SK-N-SH (cell line): ENCODE data around the gene XPOT. TPM values are rescaled to one million over a fixed set of nuclear protein-coding genes. Genes with fewer than 3 reads are reported as not detected.

Source experiments
- CTCF ChIA-PET: fragments of 300-600, 350-600 bp; formaldehyde crosslinking; extraction: SDS; loops from one replicate; lab custom pipeline; 2021; lab: Yijun Ruan, JAX
- POLR2A ChIA-PET: fragments of 350-600 bp; sonication (Branson Sonifier 250); formaldehyde crosslinking; extraction: SDS; loops from one replicate; lab custom pipeline; 2020; ENCODE audit warnings: antibody characterized with exemption, inconsistent platforms; lab: Yijun Ruan, JAX
- DNase-seq: peaks from one replicate; pipeline ENCODE4 v3.0.0; 2012
- H2AFZ ChIP-seq: fragments of 200-600 bp; sonication (generic); 2 replicates; pipeline ENCODE4 v1.8.1; 2016; ENCODE audit warnings: antibody characterized with exemption, mild to moderate bottlenecking, low read depth
- H3F3A ChIP-seq: fragments of 200-600 bp; sonication (generic); replicated peaks from 2 replicates; pipeline ENCODE3; 2016; ENCODE audit warnings: antibody characterized with exemption, mild to moderate bottlenecking; ENCODE audit not compliant: insufficient read depth
- H3K27ac ChIP-seq, 2 experiments: fragments of 200-500 bp in 1 of 2; fragments of 200-600 bp in 1 of 2; sonication (Bioruptor generic) in 1 of 2; sonication (generic), shearing (Covaris generic) in 1 of 2; 2 replicates each; pipeline versions ENCODE4 v1.5.1 to v1.6.1; 2014 to 2016; ENCODE audit warnings: low read depth in 2 of 2, inconsistent platforms in 1 of 2, low read length in 1 of 2, mild to moderate bottlenecking in 1 of 2, mixed read lengths in 1 of 2
- H3K27me3 ChIP-seq: fragments of 200-600 bp; sonication (generic), shearing (Covaris generic); 2 replicates; pipeline ENCODE4 v1.6.1; 2016; ENCODE audit warnings: mixed run types; ENCODE audit not compliant: insufficient read depth
- H3K36me3 ChIP-seq, 2 experiments: fragments of 200-500 bp in 1 of 2; fragments of 200-600 bp in 1 of 2; sonication (Bioruptor generic) in 1 of 2; sonication (generic) in 1 of 2; replicated peaks in 1 of 2; 2 replicates each; pipeline versions ENCODE3 to v1.5.1; 2014 to 2016; ENCODE audit warnings: low read length in 1 of 2, mild to moderate bottlenecking in 1 of 2; ENCODE audit not compliant: insufficient read depth in 2 of 2, control insufficient read depth in 1 of 2
- H3K4me1 ChIP-seq, 2 experiments: fragments of 200-500 bp in 1 of 2; fragments of 200-600 bp in 1 of 2; sonication (Bioruptor generic) in 1 of 2; sonication (generic), shearing (Covaris generic) in 1 of 2; 2 replicates each; pipeline versions ENCODE4 v1.5.1 to v1.6.1; 2014 to 2016; ENCODE audit warnings: low read depth in 1 of 2, low read length in 1 of 2, mixed run types in 1 of 2; ENCODE audit not compliant: insufficient read depth in 2 of 2, control insufficient read depth in 1 of 2
- H3K4me2 ChIP-seq: fragments of 200-600 bp; sonication (generic), shearing (Covaris generic); 2 replicates; pipeline ENCODE4 v1.6.1; 2017; ENCODE audit warnings: mixed run types
- H3K4me3 ChIP-seq, 2 experiments: fragments of 200-500 bp in 1 of 2; fragments of 200-600 bp in 1 of 2; sonication (Bioruptor generic) in 1 of 2; sonication (generic), shearing (Covaris generic) in 1 of 2; 2 replicates each; pipeline versions ENCODE4 v1.5.1 to v1.8.1; 2014 to 2016; ENCODE audit warnings: low read depth in 2 of 2, inconsistent platforms in 1 of 2, low read length in 1 of 2, mild to moderate bottlenecking in 1 of 2, mixed read lengths in 1 of 2, moderate library complexity in 1 of 2
- H3K79me2 ChIP-seq: fragments of 200-600 bp; sonication (generic); 2 replicates; pipeline ENCODE4 v1.8.1; 2017; ENCODE audit warnings: mild to moderate bottlenecking; ENCODE audit not compliant: insufficient read depth
- H3K9ac ChIP-seq: fragments of 200-600 bp; sonication (generic); 2 replicates; pipeline ENCODE4 v1.6.1; 2017; ENCODE audit warnings: mixed run types
- H3K9me2 ChIP-seq: fragments of 200-600 bp; sonication (generic); 2 replicates; pipeline ENCODE4 v1.6.1; 2017; ENCODE audit warnings: mixed run types
- H3K9me3 ChIP-seq: fragments of 200-600 bp; sonication (generic); 2 replicates; pipeline ENCODE4 v1.6.1; 2017; ENCODE audit warnings: mixed run types, mild to moderate bottlenecking, moderate library complexity
- H4K20me1 ChIP-seq: fragments of 200-600 bp; sonication (generic); 2 replicates; pipeline ENCODE4 v1.6.1; 2017; ENCODE audit warnings: mild to moderate bottlenecking, mixed run types; ENCODE audit not compliant: insufficient read depth
- CHD2 ChIP-seq: fragments of 150-350 bp; IDR thresholded peaks from 2 replicates; pipeline ENCODE4 v1.6.1; 2018; ENCODE audit warnings: low read length; ENCODE audit not compliant: partially characterized antibody
- CTCF ChIP-seq: fragments of 200-600 bp; sonication (generic); IDR thresholded peaks from 2 replicates; pipeline ENCODE4 v1.6.1; 2017; ENCODE audit warnings: antibody characterized with exemption, mild to moderate bottlenecking, moderate library complexity
- ELF1 ChIP-seq: IDR thresholded peaks from 2 replicates; pipeline ENCODE4 v1.4.0; 2012
- EP300 ChIP-seq, 2 experiments: IDR thresholded peaks; 2 replicates each; pipeline versions ENCODE4 v1.4.0 to v1.6.1; 2012; ENCODE audit warnings: borderline replicate concordance in 1 of 2, low read depth in 1 of 2, low read length in 1 of 2
- EZH2phosphoT487 ChIP-seq: fragments of 200-600 bp; sonication (generic); IDR thresholded peaks from 2 replicates; pipeline ENCODE4 v1.6.1; 2017; ENCODE audit warnings: low read depth, mixed run types, mild to moderate bottlenecking, antibody characterized with exemption, moderate library complexity, borderline replicate concordance
- FOSL2 ChIP-seq: IDR thresholded peaks from 2 replicates; pipeline ENCODE4 v1.4.0; 2012; ENCODE audit warnings: low read depth, mild to moderate bottlenecking, moderate library complexity, borderline replicate concordance
- FOXJ3 ChIP-seq: sonication (generic); formaldehyde crosslinking; IDR thresholded peaks from 2 replicates; pipeline ENCODE4 v1.5.1; 2020; ENCODE audit warnings: mild to moderate bottlenecking, missing genetic modification reagents
- FOXM1 ChIP-seq: IDR thresholded peaks from 2 replicates; pipeline ENCODE4 v1.4.0; 2012; ENCODE audit warnings: low read depth, mild to moderate bottlenecking
- GABPA ChIP-seq: IDR thresholded peaks from 2 replicates; pipeline ENCODE4 v1.4.0; 2012; ENCODE audit warnings: low read depth, mild to moderate bottlenecking
- JUND ChIP-seq: IDR thresholded peaks from 2 replicates; pipeline ENCODE4 v1.4.0; 2012
- MEF2A ChIP-seq: IDR thresholded peaks from 2 replicates; pipeline ENCODE4 v1.4.0; 2012; ENCODE audit warnings: low read depth, borderline replicate concordance
- MXI1 ChIP-seq: IDR thresholded peaks from 2 replicates; pipeline ENCODE4 v1.6.1; 2012; ENCODE audit warnings: mild to moderate bottlenecking, low read depth, low read length, improper control_type of control experiment
- NFIC ChIP-seq: IDR thresholded peaks from 2 replicates; pipeline ENCODE4 v1.4.0; 2012; ENCODE audit warnings: borderline replicate concordance
- NRF1 ChIP-seq: IDR thresholded peaks from 2 replicates; pipeline ENCODE4 v1.6.1; 2012; ENCODE audit warnings: low read depth, mild to moderate bottlenecking, low read length
- POLR2AphosphoS5 ChIP-seq: IDR thresholded peaks from 2 replicates; pipeline ENCODE4 v1.6.1; 2012; ENCODE audit warnings: low read depth, low read length
- RAD21 ChIP-seq: IDR thresholded peaks from 2 replicates; pipeline ENCODE4 v1.6.1; 2012; ENCODE audit warnings: mild to moderate bottlenecking, low read length
- RCOR1 ChIP-seq: fragments of 150-350 bp; IDR thresholded peaks from 2 replicates; pipeline ENCODE4 v1.6.1; 2017; ENCODE audit warnings: antibody characterized with exemption, low read length
- REST ChIP-seq: IDR thresholded peaks from 2 replicates; pipeline ENCODE4 v1.6.1; 2012; ENCODE audit warnings: mild to moderate bottlenecking, low read depth, low read length, moderate library complexity
- RXRA ChIP-seq: IDR thresholded peaks from 2 replicates; pipeline ENCODE4 v1.4.0; 2012; ENCODE audit warnings: low read depth, mild to moderate bottlenecking, borderline replicate concordance
- SIN3A ChIP-seq: IDR thresholded peaks from 2 replicates; pipeline ENCODE4 v1.6.1; 2012; ENCODE audit warnings: low read depth, mild to moderate bottlenecking, low read length, moderate library complexity, borderline replicate concordance
- SMC3 ChIP-seq: IDR thresholded peaks from 2 replicates; pipeline ENCODE4 v1.6.1; 2012; ENCODE audit warnings: low read depth, low read length, improper control_type of control experiment
- TCF12 ChIP-seq: IDR thresholded peaks from 2 replicates; pipeline ENCODE4 v1.4.0; 2012
- TEAD4 ChIP-seq: IDR thresholded peaks from 2 replicates; pipeline ENCODE4 v1.4.0; 2012; ENCODE audit warnings: mild to moderate bottlenecking, borderline replicate concordance; ENCODE audit not compliant: insufficient read depth
- USF1 ChIP-seq: IDR thresholded peaks from 2 replicates; pipeline ENCODE4 v1.4.0; 2012; ENCODE audit warnings: low read depth, borderline replicate concordance
- YY1 ChIP-seq: IDR thresholded peaks from 2 replicates; pipeline ENCODE4 v1.4.0; 2012; ENCODE audit warnings: low read depth, mild to moderate bottlenecking
- WGBS: methylation state at CpG from one replicate; pipeline ENCODE4 v1.1.6; 2017; ENCODE audit warnings: low lambda C conversion rate; 5-methylcytosine and 5-hydroxymethylcytosine counted together
- polyA plus RNA-seq, 3 experiments: library from polyadenylated mRNA; depleted of rRNA; stranded (reverse); fragments of >200 nt; gene quantifications; 2 replicates each; pipeline ENCODE4 v1.2.3, GENCODE V29; 2012
- TF ChIP-seq, protein P1 (sequence below): fragments of 150-350 bp; IDR thresholded peaks from 2 replicates; pipeline ENCODE4 v1.6.1; 2017; ENCODE audit warnings: antibody characterized with exemption, low read length, low read depth, borderline replicate concordance
- TF ChIP-seq, protein P2 (sequence below): IDR thresholded peaks from 2 replicates; pipeline ENCODE4 v1.4.0; 2012; ENCODE audit warnings: low read depth
- TF ChIP-seq, protein P3 (sequence below): fragments of 150-350 bp; IDR thresholded peaks from 2 replicates; pipeline ENCODE4 v1.6.1; 2016; ENCODE audit warnings: mild to moderate bottlenecking, low read depth, low read length

Gene XPOT
- polyA plus RNA-seq, 1 of the 3 experiments (the other 2 are of a cell fraction): 25.6 TPM

GRCh38 chr12:64400041-64400440 is 4.2 kb upstream of the XPOT start:
- no peaks in the 10 kb centered on the region for H3K27me3 ChIP-seq
- no peak for DNase-seq
- ChIA-PET POLR2A (no interaction called here), CTCF (no interaction called here)
- peaks cover 16% of the 10 kb centered on the region for H3F3A ChIP-seq
- H3K4me1 ChIP-seq: peaks cover 0 to 8% of the 10 kb centered on the region in 2 experiments; a peak in 1 of 4 replicates
- H3K27ac ChIP-seq: no peak overlapping the region
- H3K9me2 ChIP-seq: no peaks in the 10 kb centered on the region
- no peak overlapping the region for H3K9ac ChIP-seq
- no peaks in the 10 kb centered on the region for H3K9me3 ChIP-seq
- H3K4me2 ChIP-seq: peak overlapping the region; percentile 25; the same call in 1 of the 2 replicates
- H3K79me2 ChIP-seq: peaks cover 1% of the 10 kb centered on the region; the same call in 1 of the 2 replicates
- no peaks in the 10 kb centered on the region for H3K36me3 ChIP-seq
- no peaks in the 10 kb centered on the region for H4K20me1 ChIP-seq
- peak overlapping the region; percentile 56; the same call in 1 of the 2 replicates for H2AFZ ChIP-seq
- 31% methylated on average over 4 of the region's 4 CpGs for WGBS
- no peak overlapping the region for H3K4me3 ChIP-seq
- TF ChIP-seq EP300 (IDR thresholded peaks at IDR 0.05; ENCODE audit: borderline replicate concordance in 1 of 2, low read depth in 1 of 2, low read length in 1 of 2): no peak
- TF ChIP-seq ELF1: no peak
- TF ChIP-seq CTCF: no peak
- TF ChIP-seq SMC3: no peak
- no peak for TF ChIP-seq REST
- TF ChIP-seq, protein P1, sequence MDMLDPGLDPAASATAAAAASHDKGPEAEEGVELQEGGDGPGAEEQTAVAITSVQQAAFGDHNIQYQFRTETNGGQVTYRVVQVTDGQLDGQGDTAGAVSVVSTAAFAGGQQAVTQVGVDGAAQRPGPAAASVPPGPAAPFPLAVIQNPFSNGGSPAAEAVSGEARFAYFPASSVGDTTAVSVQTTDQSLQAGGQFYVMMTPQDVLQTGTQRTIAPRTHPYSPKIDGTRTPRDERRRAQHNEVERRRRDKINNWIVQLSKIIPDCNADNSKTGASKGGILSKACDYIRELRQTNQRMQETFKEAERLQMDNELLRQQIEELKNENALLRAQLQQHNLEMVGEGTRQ: no peak
- TF ChIP-seq POLR2AphosphoS5: no peak
- TF ChIP-seq TEAD4: no peak
- TF ChIP-seq NRF1: no peak
- TF ChIP-seq MXI1: no peak
- no peak for TF ChIP-seq MEF2A
- TF ChIP-seq GABPA: no peak
- TF ChIP-seq NFIC: 0 out of 2 replicates have a peak, but pooled peaks have one; percentile 14
- peak; percentile 35; the same call in 1 of the 2 replicates for TF ChIP-seq TCF12
- no peak for TF ChIP-seq FOXJ3
- TF ChIP-seq, protein P2, sequence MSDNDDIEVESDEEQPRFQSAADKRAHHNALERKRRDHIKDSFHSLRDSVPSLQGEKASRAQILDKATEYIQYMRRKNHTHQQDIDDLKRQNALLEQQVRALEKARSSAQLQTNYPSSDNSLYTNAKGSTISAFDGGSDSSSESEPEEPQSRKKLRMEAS: no peak
- TF ChIP-seq FOSL2: 0 out of 2 replicates have a peak, but pooled peaks have one; percentile 36
- TF ChIP-seq FOXM1: no peak
- no peak for TF ChIP-seq YY1
- no peak for TF ChIP-seq RCOR1
- TF ChIP-seq CHD2: no peak
- peak; percentile 34; the same call in 1 of the 2 replicates for TF ChIP-seq JUND
- TF ChIP-seq RXRA: no peak
- TF ChIP-seq SIN3A: no peak
- TF ChIP-seq, protein P3, sequence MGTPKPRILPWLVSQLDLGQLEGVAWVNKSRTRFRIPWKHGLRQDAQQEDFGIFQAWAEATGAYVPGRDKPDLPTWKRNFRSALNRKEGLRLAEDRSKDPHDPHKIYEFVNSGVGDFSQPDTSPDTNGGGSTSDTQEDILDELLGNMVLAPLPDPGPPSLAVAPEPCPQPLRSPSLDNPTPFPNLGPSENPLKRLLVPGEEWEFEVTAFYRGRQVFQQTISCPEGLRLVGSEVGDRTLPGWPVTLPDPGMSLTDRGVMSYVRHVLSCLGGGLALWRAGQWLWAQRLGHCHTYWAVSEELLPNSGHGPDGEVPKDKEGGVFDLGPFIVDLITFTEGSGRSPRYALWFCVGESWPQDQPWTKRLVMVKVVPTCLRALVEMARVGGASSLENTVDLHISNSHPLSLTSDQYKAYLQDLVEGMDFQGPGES: no peak
- no peak for TF ChIP-seq RAD21
- peak; percentile 49 for TF ChIP-seq USF1
- no peak for TF ChIP-seq EZH2phosphoT487
